Left lung (tissue), 10 donors: Measurements from ENCODE around the gene SNED1. TPM values are rescaled to one million over a fixed set of nuclear protein-coding genes. Genes with fewer than 3 reads are reported as not detected.

ENCODE experiments used
- ATAC-seq: fragments of 200-7000 bp; cut with Tn5 transposase; one replicate; pipeline ENCODE4 v1.9.1; 2020; ENCODE audit warnings: moderate library complexity
- DNase-seq, 4 donors: peaks; one replicate each; pipeline ENCODE4 v3.0.0-alpha.2; 2013 to 2020
- H3K27ac ChIP-seq, 2 donors: fragments of 200-600 bp; sonication (generic) in 1 of 2; one replicate each; pipeline versions ENCODE4 v1.5.0 to v1.8.0; 2020 to 2021
- H3K27me3 ChIP-seq, 2 donors: fragments of 200-600 bp; sonication (generic) in 1 of 2; one replicate each; pipeline versions ENCODE4 v1.5.0 to v1.8.0; 2020 to 2021
- H3K36me3 ChIP-seq, 2 donors: fragments of 200-600 bp; sonication (generic) in 1 of 2; one replicate each; pipeline versions ENCODE4 v1.5.0 to v1.8.0; 2020 to 2021
- H3K4me1 ChIP-seq, 2 donors: fragments of 200-600 bp; one replicate each; pipeline ENCODE4 v1.8.0; 2021
- H3K4me3 ChIP-seq, 2 donors: fragments of 200-600 bp; sonication (generic) in 1 of 2; one replicate each; pipeline versions ENCODE4 v1.5.0 to v1.8.0; 2020 to 2021; ENCODE audit warnings: mild to moderate bottlenecking in 1 of 2
- H3K9me3 ChIP-seq, 2 donors: fragments of 200-600 bp; sonication (generic) in 1 of 2; one replicate each; pipeline versions ENCODE4 v1.5.0 to v1.8.0; 2020 to 2021
- intact Hi-C, 2 donors: fragments of 100-400 bp; cut with DNase I; formaldehyde crosslinking; loops; one replicate each; pipeline versions ENCODE4 v1.11.2 to v1.14.2; 2022
- polyA plus RNA-seq, 6 donors: library from polyadenylated mRNA; unstranded; fragments of 120-200 nt; gene quantifications; one replicate each; pipeline ENCODE4 v1.2.1, GENCODE V29; 2013; ENCODE audit not compliant: insufficient read length in 6 of 6
- total RNA-seq, 2 donors: library from RNA; stranded (reverse); fragmentation: NEBNext Ultra II Directional; extraction: Animal tissue kit (Norgen Biotek cat#: 25700); gene quantifications; one replicate each; pipeline ENCODE4 v1.2.1, GENCODE V29; 2021
- TF ChIP-seq, protein P1 (sequence below), 2 donors: fragments of 200-600 bp; sonication (generic) in 1 of 2; IDR thresholded peaks; one replicate each; pipeline versions ENCODE4 v1.5.0 to v1.8.0; 2021; ENCODE audit warnings: antibody characterized with exemption in 2 of 2
- donor health status: DM: no; HTN: yes; CAD: no.
- donor health status: DM: no; HTN: no; CAD: no.

SNED1 gene
- total and polyA plus RNA-seq, 8 donors = 36.4 to 81.0 (median 54.7) TPM

DNA sequence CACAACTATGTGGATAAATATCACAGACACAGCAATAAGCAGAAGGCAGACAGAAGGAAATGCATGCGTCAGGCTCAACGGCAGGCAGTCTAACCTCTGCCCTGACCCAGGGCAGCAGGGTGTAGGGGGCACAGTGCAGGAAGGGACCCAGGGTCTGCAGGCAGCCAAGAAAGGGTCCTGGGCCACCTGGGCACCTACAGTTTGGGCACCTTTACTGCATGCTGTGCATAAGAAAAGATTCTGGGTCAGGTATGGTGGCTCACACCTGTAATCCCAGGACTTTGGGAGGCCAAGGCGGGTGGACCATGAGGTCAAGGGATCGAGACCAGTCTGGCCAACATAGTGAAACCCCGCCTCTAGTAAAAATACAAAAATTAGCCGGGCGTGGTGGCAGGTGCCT lies 133.1 kb downstream of the SNED1 start:
- no peak for DNase-seq
- no peak overlapping the region for H3K27ac ChIP-seq
- no peaks in the 10 kb centered on the region for H3K4me1 ChIP-seq
- peaks cover 0 to 10% of the 10 kb centered on the region in 2 donors for H3K36me3 ChIP-seq
- ATAC-seq = no peak
- TF ChIP-seq, protein P1, sequence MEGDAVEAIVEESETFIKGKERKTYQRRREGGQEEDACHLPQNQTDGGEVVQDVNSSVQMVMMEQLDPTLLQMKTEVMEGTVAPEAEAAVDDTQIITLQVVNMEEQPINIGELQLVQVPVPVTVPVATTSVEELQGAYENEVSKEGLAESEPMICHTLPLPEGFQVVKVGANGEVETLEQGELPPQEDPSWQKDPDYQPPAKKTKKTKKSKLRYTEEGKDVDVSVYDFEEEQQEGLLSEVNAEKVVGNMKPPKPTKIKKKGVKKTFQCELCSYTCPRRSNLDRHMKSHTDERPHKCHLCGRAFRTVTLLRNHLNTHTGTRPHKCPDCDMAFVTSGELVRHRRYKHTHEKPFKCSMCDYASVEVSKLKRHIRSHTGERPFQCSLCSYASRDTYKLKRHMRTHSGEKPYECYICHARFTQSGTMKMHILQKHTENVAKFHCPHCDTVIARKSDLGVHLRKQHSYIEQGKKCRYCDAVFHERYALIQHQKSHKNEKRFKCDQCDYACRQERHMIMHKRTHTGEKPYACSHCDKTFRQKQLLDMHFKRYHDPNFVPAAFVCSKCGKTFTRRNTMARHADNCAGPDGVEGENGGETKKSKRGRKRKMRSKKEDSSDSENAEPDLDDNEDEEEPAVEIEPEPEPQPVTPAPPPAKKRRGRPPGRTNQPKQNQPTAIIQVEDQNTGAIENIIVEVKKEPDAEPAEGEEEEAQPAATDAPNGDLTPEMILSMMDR (IDR thresholded peaks at IDR 0.05) = no peak
- no peak overlapping the region for H3K4me3 ChIP-seq
- H3K9me3 ChIP-seq = no peaks in the 10 kb centered on the region
- H3K27me3 ChIP-seq = no peaks in the 10 kb centered on the region
- intact Hi-C loops = no loop called here

GRCh38 chr2:241132538-241133435 lies 134.4 kb downstream of the SNED1 start:
- no peak for DNase-seq
- Histone ChIP-seq H3K27me3 (no peaks in the 10 kb centered on the region), H3K4me1 (no peaks in the 10 kb centered on the region), H3K4me3 (no peak overlapping the region), H3K27ac (no peak overlapping the region), H3K9me3 (no peaks in the 10 kb centered on the region), H3K36me3 (peaks cover 0 to 17% of the 10 kb centered on the region in 2 donors)
- TF ChIP-seq, protein P1 (IDR thresholded peaks at IDR 0.05) = no peak
- no peak for ATAC-seq
- intact Hi-C loops = no loop called here

DNA sequence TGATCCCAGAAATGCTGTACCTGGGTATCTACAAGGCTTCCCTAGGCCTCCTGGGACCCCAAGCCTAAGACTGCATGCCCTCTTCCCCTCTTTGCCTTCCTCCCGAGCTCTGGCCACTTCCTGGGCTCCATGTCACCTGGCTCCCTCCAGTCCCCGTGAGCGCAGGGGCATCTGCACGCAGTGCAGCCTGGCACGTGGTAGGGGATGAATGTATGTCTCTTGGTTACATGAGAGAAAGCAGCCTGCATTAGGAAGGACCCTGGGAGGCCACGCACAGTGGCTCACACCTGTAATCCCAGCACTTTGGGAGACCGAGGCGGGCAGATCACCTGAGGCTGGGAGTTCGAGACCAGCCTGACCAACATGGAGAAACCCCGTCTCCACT lies 135.0 kb downstream of the SNED1 start:
- TF ChIP-seq, protein P1 (IDR thresholded peaks at IDR 0.05) = no peak
- Histone ChIP-seq H3K27ac (no peak overlapping the region), H3K36me3 (peaks cover 0 to 24% of the 10 kb centered on the region in 2 donors), H3K4me3 (no peak overlapping the region), H3K4me1 (no peaks in the 10 kb centered on the region), H3K27me3 (no peaks in the 10 kb centered on the region), H3K9me3 (no peaks in the 10 kb centered on the region)
- ATAC-seq (no peak), DNase-seq (no peak)
- intact Hi-C loops = no loop called here

- TF ChIP-seq, protein P1 (IDR thresholded peaks at IDR 0.05) = no peak
- ATAC-seq (no peak), DNase-seq (peak in 1 of 4 donors; percentile 63)
- Histone ChIP-seq H3K36me3 (peaks cover 0 to 27% of the 10 kb centered on the region in 2 donors), H3K4me3 (no peak overlapping the region), H3K4me1 (no peaks in the 10 kb centered on the region), H3K27me3 (no peaks in the 10 kb centered on the region), H3K27ac (no peak overlapping the region), H3K9me3 (no peaks in the 10 kb centered on the region)
- intact Hi-C loops = no loop called here
Measured at GRCh38 chr2:241134711-241135110, 136.3 kb downstream of the SNED1 start.

- Histone ChIP-seq H3K36me3 (peaks cover 0 to 36% of the 10 kb centered on the region in 2 donors), H3K27ac (no peak overlapping the region), H3K4me1 (no peaks in the 10 kb centered on the region), H3K4me3 (no peak overlapping the region), H3K9me3 (no peaks in the 10 kb centered on the region), H3K27me3 (no peaks in the 10 kb centered on the region)
- intact Hi-C loops = no loop called here
- TF ChIP-seq, protein P1 (IDR thresholded peaks at IDR 0.05) = no peak
- ATAC-seq = no peak
- DNase-seq = peak in 2 of 4 donors; percentile 51 to 52
Measured at GRCh38 chr2:241135737-241136136, 137.3 kb downstream of the SNED1 start.
